Transverse colon (tissue), 3 donors: ENCODE results near the gene UBE2E1.

Source experiments
- EP300 ChIP-seq: sonication (generic); formaldehyde crosslinking; IDR thresholded peaks from one replicate; pipeline ENCODE4 v1.6.1; 2017; ENCODE audit warnings: antibody characterized with exemption, low read depth
- POLR2A ChIP-seq: fragments of 450-650 bp; IDR thresholded peaks from one replicate; pipeline ENCODE4 v1.6.1; 2016; ENCODE audit warnings: antibody characterized with exemption, mild to moderate bottlenecking, moderate library complexity
- TF ChIP-seq, protein P1 (sequence below), 5 experiments: fragments of 200-600 bp in 3 of 5; fragments of 450-650 bp in 2 of 5; sonication (generic) in 3 of 5; IDR thresholded peaks; 1 replicate in 2 of 5; 2 replicates in 3 of 5; pipeline ENCODE4 v1.5.1; 2016 to 2017; ENCODE audit warnings: antibody characterized with exemption in 5 of 5, inconsistent platforms in 3 of 5, mild to moderate bottlenecking in 2 of 5, moderate library complexity in 1 of 5

DNA sequence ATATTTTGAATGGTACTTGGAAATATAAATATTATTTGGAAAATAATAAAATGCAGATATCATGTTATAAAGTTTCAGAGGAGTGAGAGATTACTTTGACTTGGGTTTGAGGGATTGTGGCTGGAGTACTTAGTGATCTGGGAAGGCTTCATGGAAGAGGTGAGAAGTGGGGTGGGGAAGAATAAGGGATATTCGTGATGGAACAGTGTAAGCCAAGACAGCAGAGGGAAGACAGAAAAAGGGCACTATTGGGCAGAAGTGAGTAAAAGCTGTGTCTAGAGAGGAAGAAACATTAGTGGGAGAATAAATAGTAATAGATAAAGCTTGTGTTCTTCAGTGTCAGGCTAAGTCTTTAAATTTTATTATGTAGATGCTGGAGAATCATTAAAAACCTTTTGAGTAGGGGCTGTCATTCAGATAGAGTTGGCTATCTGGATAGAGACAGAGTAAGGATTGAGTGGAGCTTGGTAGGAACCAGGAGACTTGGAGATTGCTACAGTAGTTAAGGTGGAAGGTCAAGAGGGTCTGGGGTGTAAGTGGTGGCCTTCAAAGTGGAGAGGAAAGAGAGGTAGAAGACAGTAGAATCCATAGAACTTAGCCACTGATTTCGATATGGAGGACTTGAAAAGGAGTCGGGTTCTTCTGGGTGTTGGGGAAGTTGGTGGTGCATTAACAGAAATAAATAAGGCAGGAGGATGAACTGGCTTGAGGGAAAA, 11.9 kb downstream of the UBE2E1 start:
- no peak for TF ChIP-seq POLR2A
- TF ChIP-seq, protein P1, sequence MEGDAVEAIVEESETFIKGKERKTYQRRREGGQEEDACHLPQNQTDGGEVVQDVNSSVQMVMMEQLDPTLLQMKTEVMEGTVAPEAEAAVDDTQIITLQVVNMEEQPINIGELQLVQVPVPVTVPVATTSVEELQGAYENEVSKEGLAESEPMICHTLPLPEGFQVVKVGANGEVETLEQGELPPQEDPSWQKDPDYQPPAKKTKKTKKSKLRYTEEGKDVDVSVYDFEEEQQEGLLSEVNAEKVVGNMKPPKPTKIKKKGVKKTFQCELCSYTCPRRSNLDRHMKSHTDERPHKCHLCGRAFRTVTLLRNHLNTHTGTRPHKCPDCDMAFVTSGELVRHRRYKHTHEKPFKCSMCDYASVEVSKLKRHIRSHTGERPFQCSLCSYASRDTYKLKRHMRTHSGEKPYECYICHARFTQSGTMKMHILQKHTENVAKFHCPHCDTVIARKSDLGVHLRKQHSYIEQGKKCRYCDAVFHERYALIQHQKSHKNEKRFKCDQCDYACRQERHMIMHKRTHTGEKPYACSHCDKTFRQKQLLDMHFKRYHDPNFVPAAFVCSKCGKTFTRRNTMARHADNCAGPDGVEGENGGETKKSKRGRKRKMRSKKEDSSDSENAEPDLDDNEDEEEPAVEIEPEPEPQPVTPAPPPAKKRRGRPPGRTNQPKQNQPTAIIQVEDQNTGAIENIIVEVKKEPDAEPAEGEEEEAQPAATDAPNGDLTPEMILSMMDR (IDR thresholded peaks at IDR 0.05), result no peak
- no peak for TF ChIP-seq EP300
